Testis (tissue), 3 donors: ENCODE results near the gene CDCP1. TPM values are rescaled to one million over a fixed set of nuclear protein-coding genes. Genes with fewer than 3 reads are reported as not detected.

Experiments used
- DNase-seq: peaks from one replicate; pipeline ENCODE4 v3.0.0-alpha.2; 2019
- H3K27ac ChIP-seq, 2 donors: fragments of 200-600 bp; sonication (generic); one replicate each; pipeline ENCODE4 v1.5.1; 2019
- H3K27me3 ChIP-seq: fragments of 200-600 bp; sonication (generic); one replicate; pipeline ENCODE4 v1.5.1; 2019
- H3K36me3 ChIP-seq: fragments of 200-600 bp; sonication (generic); one replicate; pipeline ENCODE4 v1.5.1; 2017; ENCODE audit warnings: low read depth; ENCODE audit errors: missing control alignments
- H3K4me1 ChIP-seq: fragments of 200-600 bp; sonication (generic); one replicate; pipeline ENCODE4 v1.5.1; 2019
- H3K4me3 ChIP-seq, 2 donors: fragments of 200-600 bp; sonication (generic); one replicate each; pipeline ENCODE4 v1.5.1; 2017 to 2019
- H3K9me3 ChIP-seq: fragments of 200-600 bp; sonication (generic); one replicate; pipeline ENCODE4 v1.5.1; 2017
- POLR2A ChIP-seq: fragments of 450-650 bp; IDR thresholded peaks from one replicate; pipeline ENCODE4 v1.6.1; 2017; ENCODE audit warnings: antibody characterized with exemption, mild to moderate bottlenecking, moderate library complexity
- WGBS, 2 donors: methylation state at CpG; one replicate each; pipeline ENCODE4 v1.1.5; 2018; 5-methylcytosine and 5-hydroxymethylcytosine counted together
- intact Hi-C: fragments of 100-400 bp; cut with DNase I; formaldehyde crosslinking; loops from one replicate; pipeline ENCODE4 v1.15.1; 2023; ENCODE audit warnings: low total_unique reads
- polyA plus RNA-seq: library from polyadenylated mRNA; stranded (reverse); fragments of 350-450 nt; fragmentation: Illumina TruSeq; extraction: RNeasy Lipid Tissue Mini Kit (QIAGEN cat#74804); gene quantifications from one replicate; pipeline ENCODE4 v1.2.3, GENCODE V29; 2014; ENCODE audit warnings: low read depth, low replicate concordance; ENCODE audit not compliant: insufficient read depth
- total RNA-seq, 2 donors: library from RNA; depleted of rRNA; stranded (reverse); fragments of >200 nt; gene quantifications; one replicate each; pipeline ENCODE4 v1.2.3, GENCODE V29; 2016
- TF ChIP-seq, protein P1 (sequence below), 3 experiments: fragments of 450-650 bp in 2 of 3; fragments of 200-600 bp in 1 of 3; sonication (generic) in 1 of 3; IDR thresholded peaks; one replicate each; pipeline ENCODE4 v1.5.1; 2016 to 2019; ENCODE audit warnings: antibody characterized with exemption in 3 of 3, mild to moderate bottlenecking in 2 of 3, moderate library complexity in 1 of 3

Gene CDCP1
- total and polyA plus RNA-seq, 3 donors from 2014 or later: 1.1 to 2.7 (median 2.5) TPM

DNA sequence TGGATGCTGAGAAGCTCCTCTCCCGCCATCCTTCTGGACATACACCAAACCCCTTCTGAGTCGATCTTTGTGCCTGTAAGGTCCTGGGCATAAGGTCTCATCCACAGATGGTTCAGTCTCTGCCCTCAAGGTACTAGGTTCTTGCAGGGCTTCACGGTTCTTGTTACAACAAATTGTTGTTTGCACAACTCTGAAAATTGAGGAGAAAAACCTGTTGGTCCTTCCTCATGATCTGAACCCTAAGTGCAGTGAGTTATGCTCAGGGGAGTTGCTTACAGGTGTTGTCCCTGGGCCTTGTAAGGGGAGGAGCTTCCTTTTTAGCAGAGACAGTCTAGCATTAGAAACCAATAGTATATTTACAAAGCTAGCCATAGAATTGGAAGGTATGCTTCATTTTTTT lies 15.7 kb downstream of the CDCP1 start:
- no peak for DNase-seq
- H3K4me3 ChIP-seq: no peak overlapping the region
- intact Hi-C loops: no loop called here
- no peaks in the 10 kb centered on the region for H3K9me3 ChIP-seq
- 90 to 92% methylated on average over 3 of the region's 3 CpGs for WGBS, 2 donors
- H3K4me1 ChIP-seq: peaks cover 2% of the 10 kb centered on the region
- H3K27me3 ChIP-seq: no peaks in the 10 kb centered on the region
- H3K27ac ChIP-seq: no peak overlapping the region
- H3K36me3 ChIP-seq: no peaks in the 10 kb centered on the region
- TF ChIP-seq, protein P1, sequence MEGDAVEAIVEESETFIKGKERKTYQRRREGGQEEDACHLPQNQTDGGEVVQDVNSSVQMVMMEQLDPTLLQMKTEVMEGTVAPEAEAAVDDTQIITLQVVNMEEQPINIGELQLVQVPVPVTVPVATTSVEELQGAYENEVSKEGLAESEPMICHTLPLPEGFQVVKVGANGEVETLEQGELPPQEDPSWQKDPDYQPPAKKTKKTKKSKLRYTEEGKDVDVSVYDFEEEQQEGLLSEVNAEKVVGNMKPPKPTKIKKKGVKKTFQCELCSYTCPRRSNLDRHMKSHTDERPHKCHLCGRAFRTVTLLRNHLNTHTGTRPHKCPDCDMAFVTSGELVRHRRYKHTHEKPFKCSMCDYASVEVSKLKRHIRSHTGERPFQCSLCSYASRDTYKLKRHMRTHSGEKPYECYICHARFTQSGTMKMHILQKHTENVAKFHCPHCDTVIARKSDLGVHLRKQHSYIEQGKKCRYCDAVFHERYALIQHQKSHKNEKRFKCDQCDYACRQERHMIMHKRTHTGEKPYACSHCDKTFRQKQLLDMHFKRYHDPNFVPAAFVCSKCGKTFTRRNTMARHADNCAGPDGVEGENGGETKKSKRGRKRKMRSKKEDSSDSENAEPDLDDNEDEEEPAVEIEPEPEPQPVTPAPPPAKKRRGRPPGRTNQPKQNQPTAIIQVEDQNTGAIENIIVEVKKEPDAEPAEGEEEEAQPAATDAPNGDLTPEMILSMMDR (IDR thresholded peaks at IDR 0.05): no peak
- TF ChIP-seq POLR2A: no peak

DNA sequence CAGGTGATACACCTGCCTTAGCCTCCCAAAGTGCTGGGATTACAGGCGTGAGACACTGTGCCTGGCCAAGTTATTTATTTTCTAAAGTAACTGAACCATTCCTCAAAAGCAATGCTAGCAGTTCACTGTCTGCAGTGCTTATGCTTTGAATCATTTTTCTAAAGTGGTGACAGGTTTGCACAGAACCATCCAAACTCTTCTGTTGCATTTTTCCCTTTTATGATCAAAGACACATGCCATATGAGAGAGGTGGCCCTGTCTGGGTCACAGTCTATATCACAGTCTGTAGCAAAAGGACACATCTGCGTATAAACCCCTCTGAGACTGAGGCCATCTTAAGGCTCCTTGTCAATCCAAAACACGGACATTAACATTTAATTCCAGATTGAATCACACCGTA lies 17.2 kb downstream of the CDCP1 start:
- Histone ChIP-seq H3K4me1 (no peaks in the 10 kb centered on the region), H3K9me3 (no peaks in the 10 kb centered on the region), H3K4me3 (no peak overlapping the region), H3K36me3 (no peaks in the 10 kb centered on the region), H3K27ac (no peak overlapping the region), H3K27me3 (no peaks in the 10 kb centered on the region)
- intact Hi-C loops: no loop called here
- 96 to 97% methylated on average over 4 of the region's 4 CpGs for WGBS, 2 donors
- TF ChIP-seq, protein P1 (IDR thresholded peaks at IDR 0.05): no peak
- no peak for TF ChIP-seq POLR2A
- DNase-seq: no peak

DNA sequence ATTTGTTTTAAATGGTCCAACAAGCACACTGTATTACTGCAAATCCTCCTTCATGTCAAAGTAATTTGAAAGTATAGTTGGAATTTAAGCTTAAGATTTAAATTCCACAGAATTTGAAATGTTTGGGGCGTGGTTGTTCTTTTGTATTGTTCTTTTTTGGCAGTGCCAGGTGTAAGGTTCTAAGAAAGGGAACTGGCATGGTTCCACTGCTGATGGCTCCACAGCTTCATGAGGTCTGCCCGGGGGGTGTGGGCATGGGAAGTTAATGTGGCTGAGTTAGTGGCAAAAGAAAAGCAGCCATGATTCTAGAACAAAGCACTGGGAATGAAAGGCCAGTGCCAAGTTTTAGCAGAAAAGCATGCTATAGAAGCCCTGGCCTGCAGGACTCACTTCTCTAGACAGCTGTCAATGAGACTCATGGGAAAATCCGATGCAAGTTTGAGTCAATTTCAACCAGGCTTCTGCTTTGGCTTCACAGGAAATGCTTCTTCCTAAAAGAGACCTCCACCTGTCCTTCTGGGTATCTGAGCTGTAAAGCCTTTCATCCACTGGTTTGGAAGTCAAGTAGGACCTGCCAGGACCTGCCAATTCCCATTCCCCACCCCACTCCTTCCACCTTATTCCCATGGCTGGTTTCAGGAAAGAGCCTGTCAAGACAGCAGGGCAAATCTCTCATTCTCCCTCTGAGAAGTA lies 18.9 kb downstream of the CDCP1 start:
- Histone ChIP-seq H3K4me1 (no peaks in the 10 kb centered on the region), H3K27ac (no peak overlapping the region), H3K36me3 (no peaks in the 10 kb centered on the region), H3K9me3 (no peaks in the 10 kb centered on the region), H3K4me3 (no peak overlapping the region), H3K27me3 (no peaks in the 10 kb centered on the region)
- TF ChIP-seq, protein P1 (IDR thresholded peaks at IDR 0.05): no peak
- TF ChIP-seq POLR2A: no peak
- no peak for DNase-seq
- intact Hi-C loops: no loop called here
- 87 to 93% methylated on average over 3 of the region's 3 CpGs for WGBS, 2 donors

GRCh38 chr3:45126730-45127129 lies 19.4 kb downstream of the CDCP1 start:
- Histone ChIP-seq H3K4me3 (no peak overlapping the region), H3K27ac (no peak overlapping the region), H3K4me1 (no peaks in the 10 kb centered on the region), H3K9me3 (no peaks in the 10 kb centered on the region), H3K27me3 (no peaks in the 10 kb centered on the region), H3K36me3 (no peaks in the 10 kb centered on the region)
- TF ChIP-seq, protein P1 (IDR thresholded peaks at IDR 0.05): no peak
- no peak for TF ChIP-seq POLR2A
- no peak for DNase-seq
- 92 to 96% methylated on average over 6 of the region's 6 CpGs for WGBS, 2 donors
- intact Hi-C loops: no loop called here

GRCh38 chr3:45125550-45126026 lies 20.6 kb downstream of the CDCP1 start:
- Histone ChIP-seq H3K4me1 (no peaks in the 10 kb centered on the region), H3K27ac (no peak overlapping the region), H3K4me3 (no peak overlapping the region), H3K36me3 (no peaks in the 10 kb centered on the region), H3K9me3 (no peaks in the 10 kb centered on the region), H3K27me3 (no peaks in the 10 kb centered on the region)
- 86 to 94% methylated on average over 2 of the region's 2 CpGs for WGBS, 2 donors
- intact Hi-C loops: no loop called here
- TF ChIP-seq POLR2A: no peak
- TF ChIP-seq, protein P1 (IDR thresholded peaks at IDR 0.05): no peak
- DNase-seq: no peak
